GM23248 (cell line): ENCODE measurements around the gene ARFGAP3.

Source experiments
- EZH2 ChIP-seq: fragments of 200-600 bp; sonication (generic); IDR thresholded peaks from 2 replicates; pipeline ENCODE4 v1.6.1; 2018; ENCODE audit warnings: antibody characterized with exemption, mild to moderate bottlenecking; ENCODE audit not compliant: insufficient read depth, poor library complexity, severe bottlenecking
- EZH2phosphoT487 ChIP-seq: fragments of 200-600 bp; sonication (generic); IDR thresholded peaks from 2 replicates; pipeline ENCODE4 v1.6.1; 2018; ENCODE audit warnings: antibody characterized with exemption, moderate library complexity, mild to moderate bottlenecking, low read depth; ENCODE audit not compliant: insufficient read depth

- TF ChIP-seq EZH2 (no peak), EZH2phosphoT487 (no peak)
These were observed 49.9 kb downstream of the ARFGAP3 start for GRCh38 chr22:42807185-42807584.
